PC-9 (cell line): ENCODE data around the gene SUCLA2. TPM values are rescaled to one million over a fixed set of nuclear protein-coding genes. Genes with fewer than 3 reads are reported as not detected.

ENCODE experiments used
- BruUV-seq: library from RNA; stranded (reverse); fragments of 400-500 nt; replicated peaks from 2 replicates; lab custom pipeline; 2021; lab: Mats Ljungman, UMichigan
- CTCF ChIA-PET: fragments of 300-600 bp; sonication (Branson Sonifier 250); formaldehyde crosslinking; loops from one replicate; lab custom pipeline; 2022; ENCODE audit warnings: antibody characterized with exemption; lab: Charles Lee
- POLR2A ChIA-PET: fragments of 300-600 bp; sonication (Branson Sonifier 250); formaldehyde crosslinking; loops from one replicate; lab custom pipeline; 2022; ENCODE audit warnings: antibody characterized with exemption; ENCODE audit not compliant: unreplicated experiment; lab: Charles Lee
- DNase-seq, 2 experiments: peaks; one replicate each; pipeline versions ENCODE4 v3.0.0 to v3.0.0-alpha.2; 2015 to 2022; ENCODE audit warnings: mixed read lengths in 1 of 2
- H2AFZ ChIP-seq: fragments of 200-600 bp; sonication (generic); 2 replicates; pipeline ENCODE4 v1.8.1; 2017; ENCODE audit warnings: antibody characterized with exemption
- H3F3A ChIP-seq: fragments of 200-600 bp; sonication (generic); 2 replicates; pipeline ENCODE4 v1.8.1; 2017; ENCODE audit warnings: antibody characterized with exemption, mild to moderate bottlenecking, low read depth; ENCODE audit not compliant: insufficient read depth
- H3K27ac ChIP-seq: fragments of 200-600 bp; sonication (generic); 2 replicates; pipeline ENCODE4 v1.6.1; 2016; ENCODE audit warnings: mixed run types
- H3K27me3 ChIP-seq: fragments of 200-600 bp; sonication (generic); 2 replicates; pipeline ENCODE4 v1.6.1; 2016; ENCODE audit warnings: low read depth, mixed run types; ENCODE audit not compliant: insufficient read depth
- H3K36me3 ChIP-seq: fragments of 200-600 bp; sonication (generic); 2 replicates; pipeline ENCODE4 v1.6.1; 2016; ENCODE audit warnings: low read depth, mixed run types
- H3K4me1 ChIP-seq: fragments of 200-600 bp; sonication (generic); replicated peaks from 2 replicates; pipeline ENCODE4 v1.6.1; 2016; ENCODE audit warnings: mixed run types; ENCODE audit not compliant: insufficient read depth
- H3K4me2 ChIP-seq: fragments of 200-600 bp; sonication (generic); 2 replicates; pipeline ENCODE4 v1.6.1; 2017; ENCODE audit warnings: mixed run types
- H3K4me3 ChIP-seq: fragments of 200-600 bp; sonication (generic); 2 replicates; pipeline ENCODE4 v1.6.1; 2016; ENCODE audit warnings: mixed run types
- H3K79me2 ChIP-seq: fragments of 200-600 bp; sonication (generic); 2 replicates; pipeline ENCODE4 v1.6.1; 2017; ENCODE audit warnings: low read depth, mixed run types
- H3K9me2 ChIP-seq: fragments of 200-600 bp; sonication (generic); 2 replicates; pipeline ENCODE4 v1.8.1; 2017; ENCODE audit warnings: mild to moderate bottlenecking; ENCODE audit not compliant: insufficient read depth
- H3K9me3 ChIP-seq: fragments of 200-600 bp; sonication (generic); 2 replicates; pipeline ENCODE4 v1.8.1; 2016; ENCODE audit warnings: low read depth; ENCODE audit not compliant: insufficient read depth
- H4K20me1 ChIP-seq: fragments of 200-600 bp; sonication (generic); 2 replicates; pipeline ENCODE4 v1.8.1; 2017; ENCODE audit not compliant: insufficient read depth
- EZH2 ChIP-seq: fragments of 200-600 bp; sonication (generic); IDR thresholded peaks from 2 replicates; pipeline ENCODE4 v1.8.0; 2017; ENCODE audit warnings: antibody characterized with exemption, low read depth
- intact Hi-C: fragments of 100-400 bp; cut with micrococcal nuclease; formaldehyde crosslinking; loops from one replicate; pipeline ENCODE4 v1.10.0; 2022; ENCODE audit not compliant: unreplicated experiment
- total RNA-seq: library from RNA; stranded (reverse); gene quantifications from 2 replicates; pipeline ENCODE4 v1.2.3, GENCODE V29; 2021
- TF ChIP-seq, protein P1 (sequence below): fragments of 200-600 bp; sonication (generic); conservative IDR thresholded peaks from 2 replicates; pipeline ENCODE4 v1.6.1; 2017; ENCODE audit warnings: mixed run types, antibody characterized with exemption, mild to moderate bottlenecking, moderate library complexity

Gene SUCLA2
- total RNA-seq, 1 experiment from 2014 or later = 44.8 TPM

- Histone ChIP-seq H3K4me3 (no peak overlapping the region), H3K27ac (no peak overlapping the region), H2AFZ (no peak overlapping the region), H3K4me1 (no peaks in the 10 kb centered on the region), H3K79me2 (no peaks in the 10 kb centered on the region), H4K20me1 (no peaks in the 10 kb centered on the region), H3K4me2 (no peak overlapping the region), H3F3A (peaks cover 4% of the 10 kb centered on the region; the same call in 1 of the 2 replicates), H3K27me3 (no peaks in the 10 kb centered on the region), H3K36me3 (peaks cover 21% of the 10 kb centered on the region; the same call in 1 of the 2 replicates), H3K9me3 (peaks cover 10% of the 10 kb centered on the region), H3K9me2 (no peaks in the 10 kb centered on the region)
- POLR2A ChIA-PET = no interaction called here
- CTCF ChIA-PET = no interaction called here
- DNase-seq = no peak
- no peak for TF ChIP-seq EZH2
- TF ChIP-seq, protein P1, sequence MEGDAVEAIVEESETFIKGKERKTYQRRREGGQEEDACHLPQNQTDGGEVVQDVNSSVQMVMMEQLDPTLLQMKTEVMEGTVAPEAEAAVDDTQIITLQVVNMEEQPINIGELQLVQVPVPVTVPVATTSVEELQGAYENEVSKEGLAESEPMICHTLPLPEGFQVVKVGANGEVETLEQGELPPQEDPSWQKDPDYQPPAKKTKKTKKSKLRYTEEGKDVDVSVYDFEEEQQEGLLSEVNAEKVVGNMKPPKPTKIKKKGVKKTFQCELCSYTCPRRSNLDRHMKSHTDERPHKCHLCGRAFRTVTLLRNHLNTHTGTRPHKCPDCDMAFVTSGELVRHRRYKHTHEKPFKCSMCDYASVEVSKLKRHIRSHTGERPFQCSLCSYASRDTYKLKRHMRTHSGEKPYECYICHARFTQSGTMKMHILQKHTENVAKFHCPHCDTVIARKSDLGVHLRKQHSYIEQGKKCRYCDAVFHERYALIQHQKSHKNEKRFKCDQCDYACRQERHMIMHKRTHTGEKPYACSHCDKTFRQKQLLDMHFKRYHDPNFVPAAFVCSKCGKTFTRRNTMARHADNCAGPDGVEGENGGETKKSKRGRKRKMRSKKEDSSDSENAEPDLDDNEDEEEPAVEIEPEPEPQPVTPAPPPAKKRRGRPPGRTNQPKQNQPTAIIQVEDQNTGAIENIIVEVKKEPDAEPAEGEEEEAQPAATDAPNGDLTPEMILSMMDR = no peak
- intact Hi-C loops = no loop called here
- BruUV-seq = no TSS peak
Measured at GRCh38 chr13:47959468-47960247, 41.4 kb downstream of the SUCLA2 start.

GRCh38 chr13:47957073-47957472 is 44.0 kb downstream of the SUCLA2 start:
- no peak overlapping the region for H3K4me3 ChIP-seq
- H2AFZ ChIP-seq = no peak overlapping the region
- H3K4me1 ChIP-seq = no peaks in the 10 kb centered on the region
- intact Hi-C loops = no loop called here
- ChIA-PET CTCF (no interaction called here), POLR2A (no interaction called here)
- TF ChIP-seq EZH2 = no peak
- TF ChIP-seq, protein P1 = no peak
- DNase-seq = no peak
- peaks cover 10% of the 10 kb centered on the region for H3K9me3 ChIP-seq
- H3K4me2 ChIP-seq = no peak overlapping the region
- no peak overlapping the region for H3K27ac ChIP-seq
- H3F3A ChIP-seq = peaks cover 4% of the 10 kb centered on the region; the same call in 1 of the 2 replicates
- BruUV-seq = no TSS peak
- H3K36me3 ChIP-seq = peaks cover 22% of the 10 kb centered on the region; the same call in 1 of the 2 replicates
- H3K9me2 ChIP-seq = no peaks in the 10 kb centered on the region
- H4K20me1 ChIP-seq = no peaks in the 10 kb centered on the region
- no peaks in the 10 kb centered on the region for H3K27me3 ChIP-seq
- H3K79me2 ChIP-seq = no peaks in the 10 kb centered on the region

DNA sequence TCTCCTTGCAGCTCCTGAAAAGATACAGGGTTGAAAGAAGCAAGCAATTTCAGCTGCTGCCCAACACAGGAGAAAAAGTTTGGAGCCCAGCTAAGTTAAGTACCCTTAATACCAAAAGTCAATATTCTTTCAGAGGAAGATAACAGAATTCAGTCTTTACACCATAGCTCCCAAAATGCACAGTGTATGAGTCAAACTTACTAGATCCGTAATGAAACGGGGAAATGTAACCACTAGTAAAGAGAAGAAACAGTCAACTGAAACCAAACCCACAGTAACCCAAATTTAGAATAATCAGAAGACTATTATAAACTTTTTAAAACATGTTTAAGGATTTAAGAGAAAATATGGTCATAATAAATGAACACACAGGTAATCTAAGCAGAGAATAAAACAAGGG is 45.2 kb downstream of the SUCLA2 start:
- POLR2A ChIA-PET = no interaction called here

More for the DNA sequence above, 45.2 kb downstream of the SUCLA2 start:
- no TSS peak for BruUV-seq
- Histone ChIP-seq H2AFZ (no peak overlapping the region), H4K20me1 (no peaks in the 10 kb centered on the region), H3K9me2 (no peaks in the 10 kb centered on the region), H3K4me1 (no peaks in the 10 kb centered on the region), H3K9me3 (peaks cover 10% of the 10 kb centered on the region), H3K27ac (no peak overlapping the region), H3K4me2 (no peak overlapping the region), H3K36me3 (0 out of 2 replicates have a peak, but pooled peaks cover 12% of the 10 kb centered on the region), H3K4me3 (no peak overlapping the region), H3K79me2 (no peaks in the 10 kb centered on the region), H3F3A (peaks cover 4% of the 10 kb centered on the region; the same call in 1 of the 2 replicates), H3K27me3 (no peaks in the 10 kb centered on the region)
- TF ChIP-seq, protein P1 = no peak
- TF ChIP-seq EZH2 = no peak
- CTCF ChIA-PET = no interaction called here
- intact Hi-C loops = no loop called here
- DNase-seq = no peak
